Thyroid gland (tissue), 4 donors: ENCODE measurements around the gene ACAT2.

Experiments
- POLR2A ChIP-seq, 2 donors: fragments of 450-650 bp; IDR thresholded peaks; one replicate each; pipeline ENCODE4 v1.6.1; 2017; ENCODE audit warnings: antibody characterized with exemption in 2 of 2, mild to moderate bottlenecking in 2 of 2, moderate library complexity in 1 of 2
- TF ChIP-seq, protein P1 (sequence below), 6 experiments: fragments of 200-600 bp in 3 of 6; fragments of 450-650 bp in 3 of 6; sonication (generic) in 3 of 6; IDR thresholded peaks; one replicate each; pipeline ENCODE4 v1.5.1; 2016 to 2019; ENCODE audit warnings: antibody characterized with exemption in 6 of 6, mild to moderate bottlenecking in 2 of 6, inconsistent platforms in 1 of 6, moderate library complexity in 1 of 6

DNA sequence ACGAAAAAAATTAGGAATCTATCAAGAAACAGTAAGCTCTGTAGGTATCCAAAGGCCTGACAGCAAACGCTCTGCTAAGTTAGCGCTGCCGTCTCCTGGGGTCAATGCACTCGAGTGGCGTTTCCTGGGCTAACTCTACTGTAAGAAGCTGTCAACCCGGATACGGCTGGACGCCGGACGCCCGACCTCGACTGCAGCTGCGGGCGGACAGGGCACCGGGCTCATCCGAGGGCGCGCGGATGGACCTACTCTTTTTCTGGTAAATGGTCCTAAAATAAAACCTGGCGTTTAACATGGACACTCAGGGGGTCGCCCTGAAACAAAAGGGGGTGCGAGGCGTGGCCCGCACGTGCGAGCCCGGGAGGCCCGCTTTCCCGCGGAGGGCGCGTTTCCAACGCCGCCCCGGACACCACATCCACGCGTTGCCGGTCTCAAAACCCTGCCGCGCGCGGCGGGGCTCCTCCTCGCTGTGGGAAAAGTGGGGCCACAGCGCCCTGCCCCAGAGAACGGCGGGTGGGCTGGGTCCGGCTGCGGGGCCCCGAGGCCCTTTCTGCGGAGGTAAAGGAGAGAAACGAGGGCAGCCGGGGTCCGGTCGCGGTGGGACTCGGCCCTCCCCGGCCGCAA, 27.0 kb downstream of the ACAT2 start:
- TF ChIP-seq, protein P1, sequence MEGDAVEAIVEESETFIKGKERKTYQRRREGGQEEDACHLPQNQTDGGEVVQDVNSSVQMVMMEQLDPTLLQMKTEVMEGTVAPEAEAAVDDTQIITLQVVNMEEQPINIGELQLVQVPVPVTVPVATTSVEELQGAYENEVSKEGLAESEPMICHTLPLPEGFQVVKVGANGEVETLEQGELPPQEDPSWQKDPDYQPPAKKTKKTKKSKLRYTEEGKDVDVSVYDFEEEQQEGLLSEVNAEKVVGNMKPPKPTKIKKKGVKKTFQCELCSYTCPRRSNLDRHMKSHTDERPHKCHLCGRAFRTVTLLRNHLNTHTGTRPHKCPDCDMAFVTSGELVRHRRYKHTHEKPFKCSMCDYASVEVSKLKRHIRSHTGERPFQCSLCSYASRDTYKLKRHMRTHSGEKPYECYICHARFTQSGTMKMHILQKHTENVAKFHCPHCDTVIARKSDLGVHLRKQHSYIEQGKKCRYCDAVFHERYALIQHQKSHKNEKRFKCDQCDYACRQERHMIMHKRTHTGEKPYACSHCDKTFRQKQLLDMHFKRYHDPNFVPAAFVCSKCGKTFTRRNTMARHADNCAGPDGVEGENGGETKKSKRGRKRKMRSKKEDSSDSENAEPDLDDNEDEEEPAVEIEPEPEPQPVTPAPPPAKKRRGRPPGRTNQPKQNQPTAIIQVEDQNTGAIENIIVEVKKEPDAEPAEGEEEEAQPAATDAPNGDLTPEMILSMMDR (IDR thresholded peaks at IDR 0.05): no peak
- TF ChIP-seq POLR2A (IDR thresholded peaks at IDR 0.05): no peak
